Measurements from ENCODE around the gene RPL35. TPM values are rescaled to one million over a fixed set of nuclear protein-coding genes. Genes with fewer than 3 reads are reported as not detected.

Gene RPL35
- total and polyA plus RNA-seq, 2 of the 8 experiments (the other 6 are each of a cell fraction or from before 2014, with no cell fraction given) = 1,831 to 2,448 TPM

DNA sequence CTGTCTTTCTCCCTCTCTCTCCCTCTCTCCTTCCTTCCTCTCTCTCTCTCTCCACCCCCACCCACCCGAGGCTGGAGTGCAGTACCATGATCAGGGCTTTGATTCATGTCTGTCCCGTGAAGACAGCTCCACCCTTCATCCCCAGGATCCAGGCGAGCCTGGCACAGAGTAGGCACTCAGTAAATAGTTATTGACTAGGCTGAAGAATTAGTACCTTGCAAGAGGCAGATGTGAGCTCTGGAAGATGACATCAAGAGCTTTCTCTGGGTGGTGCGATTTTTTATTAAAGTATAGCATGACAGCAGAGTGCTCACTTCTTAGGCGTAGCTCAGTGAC is 32.5 kb downstream of the RPL35 start:
- H3K79me1 ChIP-seq (ENCODE audit: low read depth, low read length) = no peaks in the 10 kb centered on the region
- no peaks in the 10 kb centered on the region for H3K23me2 ChIP-seq (ENCODE audit: low read depth, low read length)
- no peak overlapping the region for H2BK120ac ChIP-seq (replicated peaks; ENCODE audit: low read depth, low read length)
- no peak overlapping the region for H2BK5ac ChIP-seq (ENCODE audit: low read depth, low read length)
- no peak overlapping the region for H2BK15ac ChIP-seq (ENCODE audit: low read length)
- H4K8ac ChIP-seq (ENCODE audit: extremely low read depth, insufficient read depth, low read length) = no peak overlapping the region
- no peak overlapping the region for H3K4me3 ChIP-seq (ENCODE audit: extremely low read depth in 1 of 4, insufficient read depth in 2 of 4, low read depth in 3 of 4, low read length in 4 of 4)
- TF ChIP-seq CHD1 (IDR thresholded peaks at IDR 0.05; ENCODE audit: low read depth, low read length) = no peak
- no peaks in the 10 kb centered on the region for H4K20me1 ChIP-seq (replicated peaks in 1 of 2; ENCODE audit: control insufficient read depth in 1 of 2, insufficient read depth in 2 of 2, low read length in 2 of 2)
- no peak overlapping the region; a peak in 1 of 7 replicates for H3K9ac ChIP-seq (replicated peaks in 1 of 4; ENCODE audit: extremely low read depth in 1 of 4, low read depth in 3 of 4, low read length in 3 of 4)
- no peaks in the 10 kb centered on the region for H3K79me2 ChIP-seq (ENCODE audit: control insufficient read depth in 1 of 2, insufficient read depth in 2 of 2, low read length in 2 of 2)
- H3K4me1 ChIP-seq (replicated peaks in 1 of 4; ENCODE audit: control insufficient read depth in 3 of 4, insufficient read depth in 4 of 4, low read length in 3 of 4) = peaks cover 0 to 3% (median 1%) of the 10 kb centered on the region in 4 experiments; a peak in 3 of 7 replicates
- H2BK12ac ChIP-seq (ENCODE audit: low read depth, low read length) = 0 out of 2 replicates have a peak overlapping the region, but pooled peaks have one; percentile 9
- no peak overlapping the region for H2BK20ac ChIP-seq (ENCODE audit: low read length)
- 0 out of 2 replicates have a peak overlapping the region, but pooled peaks have one; percentile 33 for H2AFZ ChIP-seq (ENCODE audit: low read length)
- H3K9me3 ChIP-seq (ENCODE audit: insufficient read depth in 2 of 2, low read depth in 1 of 2, low read length in 1 of 2) = no peaks in the 10 kb centered on the region
- ChIA-PET CTCF (ENCODE audit: partially characterized antibody) (interaction anchor here (0.6 to 65.2 kb wide), 6 partner anchors 11 to 1728 kb away, joined by 3 to 1529 read pairs (median 10); partner anchors contain the start of genes ARPC5L, NR6A1, OLFML2A and RPL35), POLR2A (ENCODE audit: partially characterized antibody) (interaction anchor here (0.7 to 3.2 kb wide), 4 partner anchors 11 to 51 kb away, joined by 3 to 18 read pairs (median 4); partner anchors contain the start of genes ARPC5L and RPL35)
- no peaks in the 10 kb centered on the region for H3K36me3 ChIP-seq (ENCODE audit: control insufficient read depth in 2 of 4, insufficient read depth in 4 of 4, low read length in 3 of 4)
- WGBS, 2 experiments (ENCODE audit: extremely low coverage in 1 of 2, insufficient coverage in 1 of 2, insufficient read length in 1 of 2, insufficient replicate concordance in 2 of 2, low coverage in 1 of 2, low lambda C conversion rate in 2 of 2, missing lambda C conversion rate in 1 of 2) = 58% methylated on average over 5 of the region's 5 CpGs; no CpG with 5 or more reads in 1 of the 2 experiments
- no peak for FAIRE-seq
- H3K4me2 ChIP-seq (ENCODE audit: insufficient read depth in 1 of 2, low read depth in 2 of 2, low read length in 2 of 2) = 0 out of 4 replicates have a peak overlapping the region, but pooled peaks of 1 of the 2 experiments have one; percentile 34
- no peaks in the 10 kb centered on the region for H3K27me3 ChIP-seq (replicated peaks in 1 of 4; ENCODE audit: control insufficient read depth in 3 of 4, extremely low read depth in 1 of 4, insufficient read depth in 3 of 4, low read length in 3 of 4)
- H3K14ac ChIP-seq (ENCODE audit: insufficient read length) = no peak overlapping the region
- H3K4ac ChIP-seq (replicated peaks; ENCODE audit: insufficient read length, low read depth, low read length) = no peak overlapping the region
- no peak overlapping the region for H3K23ac ChIP-seq (ENCODE audit: insufficient read length)
- no peak overlapping the region for H3K56ac ChIP-seq (replicated peaks; ENCODE audit: insufficient read length, low read depth, low read length)
- DNase-seq (ENCODE audit: low read depth in 1 of 2, low spot score in 2 of 2) = no peak
- H4K5ac ChIP-seq (ENCODE audit: insufficient read length, low read depth, low read length) = no peak overlapping the region
- H3K27ac ChIP-seq (ENCODE audit: low read depth, low read length) = no peak overlapping the region
- no peak overlapping the region for H2AK5ac ChIP-seq (ENCODE audit: low read depth, low read length)
- H3K18ac ChIP-seq (ENCODE audit: extremely low read depth, low read length) = no peak overlapping the region; the same call in 1 of the 2 replicates
- H4K91ac ChIP-seq (replicated peaks; ENCODE audit: insufficient read length, low read length) = no peak overlapping the region
